K562 (cell line): ENCODE data around the gene SPHK1. TPM values are rescaled to one million over a fixed set of nuclear protein-coding genes. Genes with fewer than 3 reads are reported as not detected.

Experiments used
- ARID3A ChIP-seq: IDR thresholded peaks from 2 replicates; pipeline ENCODE4 v1.6.1; 2012; ENCODE audit warnings: low read depth, low read length, improper control_type of control experiment, borderline replicate concordance
- CHCHD3 ChIP-seq: fragments of 250-450 bp; sonication (Bioruptor Pico); IDR thresholded peaks from 2 replicates; pipeline ENCODE4 v2.1.2; 2022; ENCODE audit warnings: mild to moderate bottlenecking
- CREM ChIP-seq: IDR thresholded peaks from 2 replicates; pipeline ENCODE4 v1.6.1; 2014; ENCODE audit warnings: antibody characterized with exemption, low read depth
- MAFK ChIP-seq: IDR thresholded peaks from 2 replicates; pipeline ENCODE4 v1.6.1; 2011; ENCODE audit warnings: low read length, improper control_type of control experiment
- MITF ChIP-seq: IDR thresholded peaks from 2 replicates; pipeline ENCODE4 v1.6.1; 2014; ENCODE audit warnings: antibody characterized with exemption
- MTF1 ChIP-seq: fragments of 250-450 bp; sonication (Bioruptor Pico); IDR thresholded peaks from 2 replicates; pipeline ENCODE4 v1.9.0; 2021; ENCODE audit warnings: moderate library complexity, mild to moderate bottlenecking, inconsistent platforms, borderline replicate concordance
- RBBP5 ChIP-seq: fragments of 200-600 bp; sonication (generic); IDR thresholded peaks from 2 replicates; pipeline ENCODE4 v1.6.1; 2012; ENCODE audit warnings: borderline replicate concordance, mild to moderate bottlenecking, low read length, control low read depth, inconsistent platforms; ENCODE audit not compliant: insufficient read depth, poor library complexity, severe bottlenecking
- SIN3B ChIP-seq: fragments of 450-650 bp; IDR thresholded peaks from 2 replicates; pipeline ENCODE4 v1.6.1; 2017; ENCODE audit warnings: low read depth, mild to moderate bottlenecking, moderate library complexity
- TCF3 ChIP-seq: sonication (generic); formaldehyde crosslinking; IDR thresholded peaks from 2 replicates; pipeline ENCODE4 v1.4.0; 2020; ENCODE audit warnings: mild to moderate bottlenecking, missing genetic modification reagents
- ZNF124 ChIP-seq: sonication (generic); formaldehyde crosslinking; IDR thresholded peaks from 2 replicates; pipeline ENCODE4 v1.8.1; 2022; ENCODE audit warnings: missing genetic modification reagents
- polyA plus RNA-seq, 8 experiments: library from polyadenylated mRNA; depleted of rRNA in 4 of 8; stranded (reverse) in 5 of 8; unstranded in 3 of 8; fragments of >200 nt; fragmentation: Nextera tagmentation in 2 of 8; fragmentation: Illumina TruSeq in 1 of 8; extraction: Ambion mirVana in 2 of 8; extraction: Trizol in 1 of 8; gene quantifications; 2 replicates each; pipeline versions ENCODE4 v1.2.1 to v1.2.3, GENCODE V29; 2011 to 2014; ENCODE audit warnings: inconsistent platforms in 1 of 8, missing spikeins in 1 of 8
- total RNA-seq, 7 experiments: library from RNA; depleted of rRNA in 6 of 7; stranded (reverse); fragments of >200 nt in 6 of 7; fragmentation: Illumina TruSeq in 2 of 7; extraction: Trizol in 2 of 7; gene quantifications; 2 replicates each; pipeline versions ENCODE4 v1.2.1 to v1.2.3, GENCODE V29; 2011 to 2021; ENCODE audit warnings: low replicate concordance in 1 of 7
- TF ChIP-seq, protein P1 (sequence below): fragments of 450-650 bp; IDR thresholded peaks from 2 replicates; pipeline ENCODE4 v1.6.1; 2016; ENCODE audit warnings: missing biosample characterization, missing genetic modification characterization
- TF ChIP-seq, protein P2 (sequence below): sonication (generic); formaldehyde crosslinking; IDR thresholded peaks from 2 replicates; pipeline ENCODE4 v1.8.0; 2022; ENCODE audit warnings: mild to moderate bottlenecking, missing genetic modification reagents

Gene SPHK1
- total and polyA plus RNA-seq, 9 of the 15 experiments (the other 6 are each of a cell fraction or from before 2014, with no cell fraction given) = 0.21 to 60.3 (median 14.5) TPM

DNA sequence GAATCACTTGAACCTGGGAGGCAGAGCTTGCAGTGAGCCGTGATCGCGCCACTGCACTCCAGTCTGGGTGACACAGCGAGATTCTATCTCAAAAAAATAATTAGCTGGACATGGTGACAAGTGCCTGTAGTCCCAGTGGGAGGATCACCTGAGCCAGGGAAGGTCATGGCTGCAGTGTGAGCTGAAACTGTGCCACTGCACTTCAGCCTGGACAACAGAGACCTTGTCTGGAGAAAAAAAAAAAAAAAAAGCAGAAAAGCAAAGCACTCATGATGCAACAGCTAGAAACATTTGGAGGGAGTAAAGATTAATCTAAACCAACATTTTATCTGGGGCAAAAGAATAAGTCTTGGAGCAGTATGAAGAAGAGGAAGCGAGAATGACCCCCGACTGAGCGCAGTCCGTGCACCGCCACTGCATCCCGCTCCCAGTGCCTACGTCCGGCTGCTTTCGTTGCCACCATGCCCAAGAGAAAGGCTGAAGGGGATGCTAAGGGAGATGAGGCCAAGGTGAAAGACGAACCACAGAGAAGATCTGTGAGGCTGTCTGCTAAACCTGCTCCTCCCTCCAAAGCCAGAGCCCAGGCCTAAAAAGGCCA lies 38.9 kb upstream of the SPHK1 start (continued):
- TF ChIP-seq, protein P1, sequence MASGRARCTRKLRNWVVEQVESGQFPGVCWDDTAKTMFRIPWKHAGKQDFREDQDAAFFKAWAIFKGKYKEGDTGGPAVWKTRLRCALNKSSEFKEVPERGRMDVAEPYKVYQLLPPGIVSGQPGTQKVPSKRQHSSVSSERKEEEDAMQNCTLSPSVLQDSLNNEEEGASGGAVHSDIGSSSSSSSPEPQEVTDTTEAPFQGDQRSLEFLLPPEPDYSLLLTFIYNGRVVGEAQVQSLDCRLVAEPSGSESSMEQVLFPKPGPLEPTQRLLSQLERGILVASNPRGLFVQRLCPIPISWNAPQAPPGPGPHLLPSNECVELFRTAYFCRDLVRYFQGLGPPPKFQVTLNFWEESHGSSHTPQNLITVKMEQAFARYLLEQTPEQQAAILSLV = peak; percentile 81
- TF ChIP-seq MITF (0 out of 2 replicates have a peak, but pooled peaks have one; percentile 25), ZNF124 (CRISPR knock-in tag) (no peak), TCF3 (CRISPR knock-in tag) (0 out of 2 replicates have a peak, but pooled peaks have one; percentile 16), RBBP5 (no peak), MAFK (peak; percentile 13; the same call in 1 of the 2 replicates), CREM (no peak), SIN3B (no peak), CHCHD3 (CRISPR knock-in tag) (no peak), MTF1 (CRISPR knock-in tag) (no peak), ARID3A (no peak)
- TF ChIP-seq, protein P2, sequence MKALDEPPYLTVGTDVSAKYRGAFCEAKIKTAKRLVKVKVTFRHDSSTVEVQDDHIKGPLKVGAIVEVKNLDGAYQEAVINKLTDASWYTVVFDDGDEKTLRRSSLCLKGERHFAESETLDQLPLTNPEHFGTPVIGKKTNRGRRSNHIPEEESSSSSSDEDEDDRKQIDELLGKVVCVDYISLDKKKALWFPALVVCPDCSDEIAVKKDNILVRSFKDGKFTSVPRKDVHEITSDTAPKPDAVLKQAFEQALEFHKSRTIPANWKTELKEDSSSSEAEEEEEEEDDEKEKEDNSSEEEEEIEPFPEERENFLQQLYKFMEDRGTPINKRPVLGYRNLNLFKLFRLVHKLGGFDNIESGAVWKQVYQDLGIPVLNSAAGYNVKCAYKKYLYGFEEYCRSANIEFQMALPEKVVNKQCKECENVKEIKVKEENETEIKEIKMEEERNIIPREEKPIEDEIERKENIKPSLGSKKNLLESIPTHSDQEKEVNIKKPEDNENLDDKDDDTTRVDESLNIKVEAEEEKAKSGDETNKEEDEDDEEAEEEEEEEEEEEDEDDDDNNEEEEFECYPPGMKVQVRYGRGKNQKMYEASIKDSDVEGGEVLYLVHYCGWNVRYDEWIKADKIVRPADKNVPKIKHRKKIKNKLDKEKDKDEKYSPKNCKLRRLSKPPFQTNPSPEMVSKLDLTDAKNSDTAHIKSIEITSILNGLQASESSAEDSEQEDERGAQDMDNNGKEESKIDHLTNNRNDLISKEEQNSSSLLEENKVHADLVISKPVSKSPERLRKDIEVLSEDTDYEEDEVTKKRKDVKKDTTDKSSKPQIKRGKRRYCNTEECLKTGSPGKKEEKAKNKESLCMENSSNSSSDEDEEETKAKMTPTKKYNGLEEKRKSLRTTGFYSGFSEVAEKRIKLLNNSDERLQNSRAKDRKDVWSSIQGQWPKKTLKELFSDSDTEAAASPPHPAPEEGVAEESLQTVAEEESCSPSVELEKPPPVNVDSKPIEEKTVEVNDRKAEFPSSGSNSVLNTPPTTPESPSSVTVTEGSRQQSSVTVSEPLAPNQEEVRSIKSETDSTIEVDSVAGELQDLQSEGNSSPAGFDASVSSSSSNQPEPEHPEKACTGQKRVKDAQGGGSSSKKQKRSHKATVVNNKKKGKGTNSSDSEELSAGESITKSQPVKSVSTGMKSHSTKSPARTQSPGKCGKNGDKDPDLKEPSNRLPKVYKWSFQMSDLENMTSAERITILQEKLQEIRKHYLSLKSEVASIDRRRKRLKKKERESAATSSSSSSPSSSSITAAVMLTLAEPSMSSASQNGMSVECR = no peak
